ENCODE measurements around the gene TLE1.
A peak's percentile ranks its signal among the peaks of the same experiment; 100 is the strongest.

TLE1 gene

DNA sequence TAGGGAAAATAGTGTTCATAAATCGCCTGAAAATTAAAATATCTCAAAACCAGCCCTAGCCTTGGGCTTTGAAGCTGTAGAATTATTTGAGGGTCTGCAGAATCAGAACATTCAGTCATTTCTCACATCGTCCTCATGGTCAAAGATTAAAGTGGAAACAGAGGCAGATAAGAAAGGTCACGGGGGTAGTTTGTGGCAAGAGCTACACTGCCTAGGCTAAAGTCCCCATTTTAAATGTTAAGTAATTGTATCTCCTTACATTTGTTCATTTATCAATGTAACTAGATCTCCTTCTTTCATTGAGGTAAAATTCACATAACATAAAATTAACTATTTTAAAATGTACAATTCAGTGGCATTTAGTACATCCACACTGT lies 139.2 kb downstream of the TLE1 start:
- H3K9ac ChIP-seq (ENCODE audit: low read length): no peak overlapping the region
- no peak overlapping the region for H2AFZ ChIP-seq (ENCODE audit: low read depth, low read length)
- H3K79me1 ChIP-seq (replicated peaks; ENCODE audit: low read length, poor library complexity, severe bottlenecking): no peaks in the 10 kb centered on the region
- peaks cover 3% of the 10 kb centered on the region for H3K4me1 ChIP-seq (ENCODE audit: control insufficient read depth, insufficient read depth, low read depth, low read length)
- no peaks in the 10 kb centered on the region for H3K36me3 ChIP-seq (ENCODE audit: control insufficient read depth in 1 of 2, insufficient read depth in 2 of 2, low read depth in 1 of 2, low read length in 2 of 2)
- 60% methylated on average over 1 of the region's 3 CpGs for WGBS
- no peak overlapping the region for H3K18ac ChIP-seq (ENCODE audit: low read depth in 1 of 2, low read length in 2 of 2)
- H2BK15ac ChIP-seq (ENCODE audit: low read depth, poor library complexity, severe bottlenecking): no peak overlapping the region
- H2AK5ac ChIP-seq (ENCODE audit: low read length, severe bottlenecking): no peak overlapping the region
- no peak overlapping the region for H4K91ac ChIP-seq (ENCODE audit: low read length)
- no peak overlapping the region for H2BK12ac ChIP-seq (ENCODE audit: low read length in 2 of 2)
- no peak overlapping the region for H2BK120ac ChIP-seq (ENCODE audit: low read depth, low read length)
- no peak overlapping the region for H3K27ac ChIP-seq (ENCODE audit: low read length, poor library complexity, severe bottlenecking)
- no peaks in the 10 kb centered on the region for H3K9me3 ChIP-seq (ENCODE audit: control insufficient read depth, low read length)
- no peak overlapping the region for H2BK5ac ChIP-seq (ENCODE audit: low read depth, low read length, poor library complexity, severe bottlenecking)
- H3K14ac ChIP-seq (ENCODE audit: low read length in 2 of 2): no peak overlapping the region
- no peak overlapping the region for H4K8ac ChIP-seq (ENCODE audit: low read length)
- H3K4me3 ChIP-seq (ENCODE audit: insufficient read depth in 1 of 2, low read depth in 1 of 2, low read length in 2 of 2): no peak overlapping the region
- H3K27me3 ChIP-seq (ENCODE audit: control insufficient read depth in 1 of 2, insufficient read depth in 1 of 2, low read length in 2 of 2): peaks cover 0 to 77% of the 10 kb centered on the region in 2 experiments
- no peak overlapping the region for H3K4ac ChIP-seq (ENCODE audit: low read depth in 1 of 2, low read length in 2 of 2)
- no peak overlapping the region for H3K23ac ChIP-seq (ENCODE audit: low read length in 2 of 2)
- no peak overlapping the region for H3K4me2 ChIP-seq (ENCODE audit: low read length, poor library complexity, severe bottlenecking)
- DNase-seq: no peak

DNA sequence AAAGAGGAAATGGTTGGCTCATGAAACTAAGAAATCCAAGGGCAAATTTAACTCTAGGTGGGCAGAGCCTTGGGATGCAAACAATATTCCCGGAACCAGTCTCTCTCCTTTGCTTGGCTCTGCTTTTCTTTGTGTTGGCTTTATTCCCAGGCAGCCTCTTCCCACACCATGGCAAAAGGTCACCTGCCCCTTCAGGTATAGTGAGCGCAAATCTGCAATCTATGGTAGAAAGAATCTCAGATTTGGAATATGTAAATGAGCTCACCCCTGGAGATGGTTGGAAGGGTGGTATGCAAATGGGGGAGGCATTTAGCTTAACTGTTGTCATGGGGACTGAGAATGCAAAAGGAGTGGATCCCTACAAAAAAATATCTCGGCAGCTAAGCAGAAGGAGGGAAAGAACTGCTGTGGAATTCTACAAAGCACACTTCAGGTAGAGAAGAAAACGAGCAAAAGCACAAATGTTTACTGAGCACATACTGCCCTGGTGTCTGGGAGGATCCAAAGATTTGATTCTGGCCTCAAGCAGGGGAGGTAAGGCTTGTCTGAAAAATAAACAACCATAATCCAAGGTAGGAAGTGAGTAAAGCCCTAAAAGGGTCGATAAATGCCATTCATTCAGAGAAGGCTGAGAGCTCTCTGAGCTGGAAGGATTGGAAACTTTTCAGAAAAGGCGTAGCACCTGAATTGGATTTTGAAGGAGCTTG lies 139.7 kb downstream of the TLE1 start:
- peak overlapping the region in 1 of 2 experiments; percentile 26 for H3K4ac ChIP-seq (ENCODE audit: low read depth in 1 of 2, low read length in 2 of 2)
- H2BK12ac ChIP-seq (ENCODE audit: low read length in 2 of 2): no peak overlapping the region
- no peak overlapping the region for H3K4me2 ChIP-seq (ENCODE audit: low read length, poor library complexity, severe bottlenecking)
- H2AK5ac ChIP-seq (ENCODE audit: low read length, severe bottlenecking): peak overlapping the region; percentile 34
- WGBS: 68% methylated on average over 6 of the region's 6 CpGs
- H2AFZ ChIP-seq (ENCODE audit: low read depth, low read length): no peak overlapping the region
- DNase-seq: no peak
- no peaks in the 10 kb centered on the region for H3K79me1 ChIP-seq (replicated peaks; ENCODE audit: low read length, poor library complexity, severe bottlenecking)
- no peak overlapping the region for H3K9ac ChIP-seq (ENCODE audit: low read length)
- peaks cover 0 to 71% of the 10 kb centered on the region in 2 experiments for H3K27me3 ChIP-seq (ENCODE audit: control insufficient read depth in 1 of 2, insufficient read depth in 1 of 2, low read length in 2 of 2)
- no peak overlapping the region for H3K18ac ChIP-seq (ENCODE audit: low read depth in 1 of 2, low read length in 2 of 2)
- no peak overlapping the region for H3K14ac ChIP-seq (ENCODE audit: low read length in 2 of 2)
- H3K9me3 ChIP-seq (ENCODE audit: control insufficient read depth, low read length): no peaks in the 10 kb centered on the region
- no peak overlapping the region for H3K23ac ChIP-seq (ENCODE audit: low read length in 2 of 2)
- H4K8ac ChIP-seq (ENCODE audit: low read length): peak overlapping the region; percentile 24
- no peak overlapping the region for H3K27ac ChIP-seq (ENCODE audit: low read length, poor library complexity, severe bottlenecking)
- H3K4me1 ChIP-seq (ENCODE audit: control insufficient read depth, insufficient read depth, low read depth, low read length): peaks cover 3% of the 10 kb centered on the region
- no peak overlapping the region for H2BK15ac ChIP-seq (ENCODE audit: low read depth, poor library complexity, severe bottlenecking)
- no peak overlapping the region for H2BK120ac ChIP-seq (ENCODE audit: low read depth, low read length)
- H3K4me3 ChIP-seq (ENCODE audit: insufficient read depth in 1 of 2, low read depth in 1 of 2, low read length in 2 of 2): no peak overlapping the region
- H2BK5ac ChIP-seq (ENCODE audit: low read depth, low read length, poor library complexity, severe bottlenecking): no peak overlapping the region
- H4K91ac ChIP-seq (ENCODE audit: low read length): no peak overlapping the region
- H3K36me3 ChIP-seq (ENCODE audit: control insufficient read depth in 1 of 2, insufficient read depth in 2 of 2, low read depth in 1 of 2, low read length in 2 of 2): no peaks in the 10 kb centered on the region

- peaks cover 3% of the 10 kb centered on the region for H3K4me1 ChIP-seq (ENCODE audit: control insufficient read depth, insufficient read depth, low read depth, low read length)
- H2BK5ac ChIP-seq (ENCODE audit: low read depth, low read length, poor library complexity, severe bottlenecking): no peak overlapping the region
- H3K4me3 ChIP-seq (ENCODE audit: insufficient read depth in 1 of 2, low read depth in 1 of 2, low read length in 2 of 2): no peak overlapping the region
- no peak overlapping the region for H3K4me2 ChIP-seq (ENCODE audit: low read length, poor library complexity, severe bottlenecking)
- H3K18ac ChIP-seq (ENCODE audit: low read depth in 1 of 2, low read length in 2 of 2): no peak overlapping the region
- no peak overlapping the region for H3K4ac ChIP-seq (ENCODE audit: low read depth in 1 of 2, low read length in 2 of 2)
- H3K79me1 ChIP-seq (replicated peaks; ENCODE audit: low read length, poor library complexity, severe bottlenecking): no peaks in the 10 kb centered on the region
- no peak overlapping the region for H4K91ac ChIP-seq (ENCODE audit: low read length)
- no peak overlapping the region for H3K27ac ChIP-seq (ENCODE audit: low read length, poor library complexity, severe bottlenecking)
- no CpG with 5 or more reads among the region's 2 CpGs for WGBS
- DNase-seq: no peak
- H3K23ac ChIP-seq (ENCODE audit: low read length in 2 of 2): no peak overlapping the region
- no peaks in the 10 kb centered on the region for H3K36me3 ChIP-seq (ENCODE audit: control insufficient read depth in 1 of 2, insufficient read depth in 2 of 2, low read depth in 1 of 2, low read length in 2 of 2)
- no peak overlapping the region for H2BK15ac ChIP-seq (ENCODE audit: low read depth, poor library complexity, severe bottlenecking)
- H2AK5ac ChIP-seq (ENCODE audit: low read length, severe bottlenecking): no peak overlapping the region
- no peak overlapping the region for H3K9ac ChIP-seq (ENCODE audit: low read length)
- H2BK12ac ChIP-seq (ENCODE audit: low read length in 2 of 2): no peak overlapping the region
- H2BK120ac ChIP-seq (ENCODE audit: low read depth, low read length): no peak overlapping the region
- no peak overlapping the region for H3K14ac ChIP-seq (ENCODE audit: low read length in 2 of 2)
- no peak overlapping the region for H4K8ac ChIP-seq (ENCODE audit: low read length)
- H3K27me3 ChIP-seq (ENCODE audit: control insufficient read depth in 1 of 2, insufficient read depth in 1 of 2, low read length in 2 of 2): peaks cover 0 to 66% of the 10 kb centered on the region in 2 experiments
- no peaks in the 10 kb centered on the region for H3K9me3 ChIP-seq (ENCODE audit: control insufficient read depth, low read length)
- no peak overlapping the region for H2AFZ ChIP-seq (ENCODE audit: low read depth, low read length)
These were observed 140.4 kb downstream of the TLE1 start for GRCh38 chr9:81548911-81549310.

GRCh38 chr9:81546489-81546888 lies 142.9 kb downstream of the TLE1 start:
- Histone ChIP-seq H3K4me1 (ENCODE audit: control insufficient read depth, insufficient read depth, low read depth, low read length) (peaks cover 5% of the 10 kb centered on the region), H3K27ac (ENCODE audit: low read length, poor library complexity, severe bottlenecking) (no peak overlapping the region), H2AK5ac (ENCODE audit: low read length, severe bottlenecking) (no peak overlapping the region), H4K8ac (ENCODE audit: low read length) (no peak overlapping the region), H3K23ac (ENCODE audit: low read length in 2 of 2) (no peak overlapping the region), H2BK12ac (ENCODE audit: low read length in 2 of 2) (no peak overlapping the region), H3K4ac (ENCODE audit: low read depth in 1 of 2, low read length in 2 of 2) (no peak overlapping the region), H2AFZ (ENCODE audit: low read depth, low read length) (no peak overlapping the region), H2BK5ac (ENCODE audit: low read depth, low read length, poor library complexity, severe bottlenecking) (no peak overlapping the region), H3K18ac (ENCODE audit: low read depth in 1 of 2, low read length in 2 of 2) (no peak overlapping the region), H4K91ac (ENCODE audit: low read length) (no peak overlapping the region), H3K4me2 (ENCODE audit: low read length, poor library complexity, severe bottlenecking) (no peak overlapping the region), H2BK15ac (ENCODE audit: low read depth, poor library complexity, severe bottlenecking) (no peak overlapping the region), H3K4me3 (ENCODE audit: insufficient read depth in 1 of 2, low read depth in 1 of 2, low read length in 2 of 2) (no peak overlapping the region), H3K9ac (ENCODE audit: low read length) (no peak overlapping the region), H3K9me3 (ENCODE audit: control insufficient read depth, low read length) (no peaks in the 10 kb centered on the region), H2BK120ac (ENCODE audit: low read depth, low read length) (no peak overlapping the region), H3K27me3 (ENCODE audit: control insufficient read depth in 1 of 2, insufficient read depth in 1 of 2, low read length in 2 of 2) (peaks cover 0 to 50% of the 10 kb centered on the region in 2 experiments), H3K14ac (ENCODE audit: low read length in 2 of 2) (no peak overlapping the region), H3K79me1 (replicated peaks; ENCODE audit: low read length, poor library complexity, severe bottlenecking) (no peaks in the 10 kb centered on the region), H3K36me3 (ENCODE audit: control insufficient read depth in 1 of 2, insufficient read depth in 2 of 2, low read depth in 1 of 2, low read length in 2 of 2) (no peaks in the 10 kb centered on the region)
- no peak for DNase-seq
- 64% methylated on average over 3 of the region's 4 CpGs for WGBS

Data from mesenchymal stem cell (in vitro differentiated cells and primary cell).